ENCODE results near the gene ANO7.
A peak's percentile ranks its signal among the peaks of the same experiment; 100 is the strongest.

ANO7 gene, protein sequence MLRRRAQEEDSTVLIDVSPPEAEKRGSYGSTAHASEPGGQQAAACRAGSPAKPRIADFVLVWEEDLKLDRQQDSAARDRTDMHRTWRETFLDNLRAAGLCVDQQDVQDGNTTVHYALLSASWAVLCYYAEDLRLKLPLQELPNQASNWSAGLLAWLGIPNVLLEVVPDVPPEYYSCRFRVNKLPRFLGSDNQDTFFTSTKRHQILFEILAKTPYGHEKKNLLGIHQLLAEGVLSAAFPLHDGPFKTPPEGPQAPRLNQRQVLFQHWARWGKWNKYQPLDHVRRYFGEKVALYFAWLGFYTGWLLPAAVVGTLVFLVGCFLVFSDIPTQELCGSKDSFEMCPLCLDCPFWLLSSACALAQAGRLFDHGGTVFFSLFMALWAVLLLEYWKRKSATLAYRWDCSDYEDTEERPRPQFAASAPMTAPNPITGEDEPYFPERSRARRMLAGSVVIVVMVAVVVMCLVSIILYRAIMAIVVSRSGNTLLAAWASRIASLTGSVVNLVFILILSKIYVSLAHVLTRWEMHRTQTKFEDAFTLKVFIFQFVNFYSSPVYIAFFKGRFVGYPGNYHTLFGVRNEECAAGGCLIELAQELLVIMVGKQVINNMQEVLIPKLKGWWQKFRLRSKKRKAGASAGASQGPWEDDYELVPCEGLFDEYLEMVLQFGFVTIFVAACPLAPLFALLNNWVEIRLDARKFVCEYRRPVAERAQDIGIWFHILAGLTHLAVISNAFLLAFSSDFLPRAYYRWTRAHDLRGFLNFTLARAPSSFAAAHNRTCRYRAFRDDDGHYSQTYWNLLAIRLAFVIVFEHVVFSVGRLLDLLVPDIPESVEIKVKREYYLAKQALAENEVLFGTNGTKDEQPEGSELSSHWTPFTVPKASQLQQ

DNA sequence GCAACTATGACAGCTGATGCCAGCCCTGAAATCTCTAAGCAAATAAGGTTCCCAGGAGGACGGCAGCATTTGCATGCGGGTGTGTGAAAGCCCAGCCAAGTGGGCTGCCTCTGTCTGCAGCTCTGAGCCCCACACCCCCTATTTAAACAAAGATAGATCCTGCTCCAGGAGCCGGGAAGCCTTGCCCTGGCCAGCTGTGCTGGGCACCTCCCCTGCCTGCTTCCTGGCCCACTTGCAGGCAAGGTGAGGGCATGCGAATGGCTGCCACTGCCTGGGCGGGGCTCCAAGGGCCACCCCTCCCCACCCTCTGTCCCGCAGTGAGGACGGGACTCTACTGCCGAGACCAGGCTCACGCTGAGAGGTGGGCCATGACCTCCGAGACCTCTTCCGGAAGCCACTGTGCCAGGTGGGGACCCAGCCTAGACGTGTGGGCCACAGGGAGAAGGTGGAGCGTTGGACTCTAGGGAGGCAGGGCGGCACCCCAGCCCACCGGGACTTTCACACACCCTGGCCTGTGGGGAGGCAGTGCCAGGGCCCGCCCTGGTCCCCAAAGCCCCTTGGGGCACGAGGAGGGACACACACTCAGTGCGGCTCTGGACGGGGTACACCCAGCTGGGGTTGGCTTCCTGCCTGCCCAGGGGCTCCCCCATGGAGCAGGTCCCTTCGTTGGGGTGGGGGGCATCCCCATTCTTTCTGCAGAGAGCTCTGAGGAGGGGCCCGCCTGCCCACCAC is at the start of gene ANO7:
Gene ANO7 (plus strand): TSS at position 317 of the 732 bp plus-strand sequence. CDS start 1,387 bp downstream, outside the sequence.
- no peak for DNase-seq (ENCODE audit: low read depth)

DNA sequence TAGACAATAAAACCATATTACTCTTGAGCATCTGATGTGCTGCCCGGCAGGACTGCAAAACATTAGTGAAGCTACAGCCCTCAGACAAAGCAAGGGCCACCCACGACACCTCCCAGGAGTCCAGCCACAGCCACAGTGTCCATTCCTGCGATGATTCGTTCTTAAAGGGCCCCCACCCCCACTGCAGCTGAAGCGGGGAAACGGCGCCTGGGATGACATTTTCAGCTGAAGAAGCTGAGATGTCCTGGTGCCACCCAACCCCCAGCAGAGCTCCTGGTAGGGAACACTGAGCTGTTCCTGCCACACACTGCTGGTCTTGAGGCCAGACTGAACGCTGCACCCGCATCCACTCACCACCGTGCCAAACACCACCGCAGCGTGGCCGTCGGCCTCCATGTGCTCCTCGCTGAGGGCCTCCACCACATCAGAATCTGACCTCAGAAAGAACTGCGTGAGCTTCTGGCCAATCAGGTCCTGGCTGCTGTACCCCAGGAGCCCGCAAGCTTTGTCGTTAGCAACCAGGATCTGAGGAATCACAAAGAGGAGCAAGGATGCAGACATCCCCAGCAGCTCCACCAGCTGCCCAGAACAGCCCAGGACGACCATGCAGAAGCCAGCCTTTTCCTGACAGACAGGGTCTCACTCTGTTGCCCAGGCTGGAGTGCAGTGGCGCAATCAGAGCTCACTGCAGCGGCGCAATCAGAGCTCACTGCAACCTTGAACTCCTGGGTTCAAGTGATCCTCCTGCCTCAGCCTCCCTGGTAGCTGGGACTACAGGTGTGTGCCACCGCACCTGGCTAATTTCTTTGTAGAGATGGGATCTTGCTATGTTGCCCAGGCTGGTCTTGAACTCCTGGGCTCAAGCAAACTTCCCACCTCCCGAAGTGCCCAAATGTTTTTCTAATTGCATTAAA is 48.7 kb upstream of the ANO7 start:
- no peak for DNase-seq (ENCODE audit: low read depth)

DNA sequence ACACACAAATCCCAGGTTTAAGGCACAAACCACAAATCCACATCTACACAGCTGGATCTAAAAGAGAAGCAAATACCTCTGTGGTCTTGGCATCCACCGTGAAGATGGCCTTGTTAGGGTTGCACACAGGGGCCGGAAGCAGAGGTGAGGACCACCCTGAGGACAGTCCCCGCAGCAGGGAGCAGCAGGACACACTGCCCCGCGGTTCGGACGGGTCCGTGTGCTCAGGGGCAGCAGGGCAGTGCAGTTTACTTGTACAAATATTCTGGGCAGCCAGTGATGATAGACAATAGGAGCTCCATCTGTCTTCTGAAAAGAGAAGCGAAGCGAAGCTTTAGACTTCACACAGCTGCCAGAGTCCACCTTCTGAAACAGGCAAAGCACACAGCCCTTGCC is 48.0 kb upstream of the ANO7 start:
- no peak for DNase-seq (ENCODE audit: low read depth)

DNA sequence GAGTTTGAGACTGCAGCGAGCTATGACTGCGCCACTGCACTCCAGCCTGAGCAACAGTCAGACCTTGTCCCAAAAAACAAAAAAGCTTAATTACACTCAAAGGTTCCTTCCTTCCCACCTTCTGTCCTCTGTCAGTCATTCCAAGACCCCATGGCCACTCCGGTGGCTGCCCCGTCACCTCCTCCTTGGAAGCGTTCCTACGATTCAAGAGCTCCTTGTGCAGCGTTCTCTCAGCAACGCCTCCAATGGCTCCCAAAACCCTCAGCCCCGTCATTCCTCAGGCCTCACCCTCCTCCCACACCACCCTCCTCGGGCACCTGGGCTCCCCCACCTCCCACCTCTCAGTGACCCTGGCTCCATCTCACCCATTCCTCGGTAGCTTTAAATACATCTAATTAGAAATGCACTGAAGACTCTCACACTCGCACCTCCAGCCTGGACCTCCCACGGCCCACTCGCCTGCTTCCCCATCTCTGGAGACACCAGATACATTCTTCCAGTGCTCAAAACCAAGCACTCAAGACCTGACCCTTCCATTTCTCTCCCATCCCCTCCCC is 47.2 kb upstream of the ANO7 start:
- no peak for DNase-seq (ENCODE audit: low read depth)

DNA sequence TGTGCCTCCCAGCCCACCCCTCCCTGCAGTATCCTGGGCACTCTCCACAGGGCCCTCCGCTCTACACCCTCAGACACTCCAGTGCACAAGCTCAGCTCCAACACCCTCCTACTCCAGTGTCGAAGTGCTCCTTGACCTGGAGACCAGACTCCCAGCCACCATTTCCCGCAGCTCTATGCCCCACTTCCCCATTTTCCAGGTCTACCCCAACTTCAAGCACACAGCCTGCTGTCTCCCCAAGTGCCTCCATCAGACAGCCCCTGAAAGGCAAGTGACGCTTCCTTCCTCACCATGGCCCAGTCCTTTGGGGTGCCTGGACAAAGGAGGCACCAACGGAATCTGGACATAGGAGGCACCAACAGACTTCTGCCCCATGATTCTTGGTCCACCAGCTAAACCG is 46.4 kb upstream of the ANO7 start:
- no peak for DNase-seq (ENCODE audit: low read depth)

DNA sequence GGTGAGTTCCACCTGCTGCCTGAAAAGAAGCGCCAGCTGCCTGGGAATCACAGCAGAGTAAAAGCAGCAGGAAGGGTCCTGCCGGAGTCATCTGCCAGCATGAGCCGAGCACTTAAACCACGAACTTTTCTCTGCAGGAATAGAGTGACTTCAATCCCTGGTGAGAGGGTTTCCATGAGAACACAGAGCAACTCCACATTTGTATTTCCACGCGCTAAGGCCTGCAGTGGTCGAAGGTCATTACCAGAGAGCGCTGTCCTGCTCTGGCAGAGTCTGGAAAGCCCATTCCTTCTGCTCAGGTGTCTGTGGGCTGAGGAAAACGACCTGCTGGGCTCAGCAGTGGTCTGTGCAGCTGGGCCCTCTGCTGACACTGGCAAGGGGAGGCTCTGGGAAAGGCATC is 45.9 kb upstream of the ANO7 start:
- no peak for DNase-seq (ENCODE audit: low read depth)

DNA sequence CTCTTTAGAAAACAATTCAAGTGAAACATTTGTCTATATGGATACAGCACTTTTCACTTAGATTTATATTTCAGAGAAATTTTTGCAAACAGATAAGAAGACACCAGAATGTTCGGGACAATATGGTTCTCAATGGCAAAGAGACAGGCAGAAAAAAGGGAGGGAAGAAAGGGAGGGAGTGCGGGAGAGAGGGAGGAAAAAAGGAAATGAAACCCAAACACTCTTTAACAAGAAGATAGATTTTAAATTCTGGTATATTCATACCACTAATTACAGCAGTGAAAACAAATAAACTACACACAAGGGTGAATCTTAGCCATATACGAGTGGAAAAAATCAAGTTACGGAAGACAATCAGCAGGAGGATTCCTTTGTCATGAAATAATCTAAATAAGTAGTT is 42.2 kb upstream of the ANO7 start:
- no peak for DNase-seq (ENCODE audit: low read depth)

DNA sequence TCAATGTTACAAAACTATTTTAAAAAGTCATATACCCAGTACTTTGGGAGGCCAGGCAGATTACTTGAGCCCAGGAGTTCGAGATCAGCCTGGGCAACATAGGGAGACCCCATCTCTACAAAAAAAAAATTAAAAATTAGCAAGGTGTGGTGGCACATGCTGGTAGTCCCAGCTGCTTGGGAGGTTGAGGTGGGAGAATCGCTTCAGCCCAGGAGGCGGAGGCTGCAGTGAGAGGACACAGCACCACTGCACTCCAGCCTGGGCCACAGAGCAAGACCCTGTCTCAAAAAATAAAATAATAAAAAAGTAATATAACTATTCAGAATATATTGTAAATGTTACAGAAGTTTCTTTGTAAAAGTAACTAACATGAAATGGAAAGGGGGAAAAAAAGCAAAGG is 41.1 kb upstream of the ANO7 start:
- no peak for DNase-seq (ENCODE audit: low read depth)

DNA sequence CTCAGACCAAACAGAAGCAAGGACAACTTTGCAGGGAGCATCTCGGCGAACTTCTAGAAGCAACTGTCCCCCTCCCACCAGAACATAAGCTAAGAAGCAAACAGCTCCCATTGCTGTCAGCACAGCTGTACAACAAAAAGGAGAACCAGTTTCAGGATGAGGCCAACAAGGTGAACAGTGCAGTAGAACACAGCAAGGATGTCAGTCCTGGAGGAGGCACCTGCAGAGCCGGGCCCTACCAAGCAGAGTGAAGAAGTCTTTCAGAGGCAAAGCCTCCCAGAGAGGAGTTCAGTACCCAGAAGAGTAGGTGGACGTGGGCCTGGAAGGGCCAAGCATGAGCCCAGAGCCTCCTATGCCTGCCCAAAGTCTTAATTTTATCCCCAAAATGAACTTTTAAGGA is 40.2 kb upstream of the ANO7 start:
- DNase-seq (ENCODE audit: low read depth), result no peak

DNA sequence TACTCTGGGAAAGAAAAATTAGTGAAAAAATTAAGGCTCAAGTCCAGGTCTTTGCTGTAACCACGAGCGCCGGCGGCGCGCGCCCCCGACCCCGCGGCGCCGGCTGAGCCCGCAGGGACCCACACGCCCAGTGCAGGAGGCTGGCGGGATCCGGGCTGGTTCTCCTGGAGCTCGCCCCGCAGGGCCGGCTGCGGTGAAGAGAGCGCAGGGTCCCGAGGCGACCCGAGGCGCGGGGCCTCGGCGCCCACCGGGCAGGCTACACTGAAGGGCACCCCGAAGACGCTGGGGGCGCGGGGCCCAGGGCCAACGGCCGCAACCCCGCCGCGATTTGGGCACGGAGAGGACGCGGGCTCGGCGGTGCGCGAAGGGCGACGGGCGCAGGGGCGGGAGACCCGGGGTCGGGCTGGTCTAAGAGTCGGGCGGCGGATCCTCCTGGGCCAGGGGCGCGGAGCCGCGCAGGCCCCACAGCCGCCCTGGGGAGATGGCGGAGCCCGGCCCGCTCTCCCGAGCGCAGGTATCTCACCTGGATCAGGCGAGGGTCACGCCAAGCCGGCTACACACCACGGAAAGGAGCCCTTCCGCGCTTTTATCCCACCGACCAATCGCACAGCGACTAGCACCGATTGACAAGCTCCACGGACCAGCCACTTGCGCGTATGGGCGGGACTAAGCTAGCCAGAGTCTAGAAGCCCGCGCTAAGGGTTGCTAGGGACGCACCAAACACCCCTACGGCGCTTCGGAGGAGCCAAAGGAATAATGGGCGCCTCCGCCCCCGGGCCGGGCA is 39.4 kb upstream of the ANO7 start, which contains the start of gene PASK:
Gene PASK (minus strand): TSS at position 582 of the 784 bp plus-strand sequence. CDS start 6,440 bp downstream, outside the sequence.
- peak; percentile 87 for DNase-seq (ENCODE audit: low read depth)

DNA sequence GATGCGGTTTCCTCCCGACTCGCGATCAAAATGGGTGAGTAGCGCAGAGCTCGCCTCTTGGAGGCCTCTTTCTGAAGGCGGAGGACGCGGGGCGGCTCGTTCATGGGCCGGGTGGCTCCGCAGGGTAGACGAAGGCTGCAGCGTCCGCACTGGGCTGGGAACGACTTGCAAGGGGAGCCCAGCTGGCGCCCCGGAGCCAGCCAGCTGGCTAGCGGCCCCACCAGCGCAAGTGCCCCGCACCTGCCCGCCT is 38.9 kb upstream of the ANO7 start:
- no peak for DNase-seq (ENCODE audit: low read depth)

DNA sequence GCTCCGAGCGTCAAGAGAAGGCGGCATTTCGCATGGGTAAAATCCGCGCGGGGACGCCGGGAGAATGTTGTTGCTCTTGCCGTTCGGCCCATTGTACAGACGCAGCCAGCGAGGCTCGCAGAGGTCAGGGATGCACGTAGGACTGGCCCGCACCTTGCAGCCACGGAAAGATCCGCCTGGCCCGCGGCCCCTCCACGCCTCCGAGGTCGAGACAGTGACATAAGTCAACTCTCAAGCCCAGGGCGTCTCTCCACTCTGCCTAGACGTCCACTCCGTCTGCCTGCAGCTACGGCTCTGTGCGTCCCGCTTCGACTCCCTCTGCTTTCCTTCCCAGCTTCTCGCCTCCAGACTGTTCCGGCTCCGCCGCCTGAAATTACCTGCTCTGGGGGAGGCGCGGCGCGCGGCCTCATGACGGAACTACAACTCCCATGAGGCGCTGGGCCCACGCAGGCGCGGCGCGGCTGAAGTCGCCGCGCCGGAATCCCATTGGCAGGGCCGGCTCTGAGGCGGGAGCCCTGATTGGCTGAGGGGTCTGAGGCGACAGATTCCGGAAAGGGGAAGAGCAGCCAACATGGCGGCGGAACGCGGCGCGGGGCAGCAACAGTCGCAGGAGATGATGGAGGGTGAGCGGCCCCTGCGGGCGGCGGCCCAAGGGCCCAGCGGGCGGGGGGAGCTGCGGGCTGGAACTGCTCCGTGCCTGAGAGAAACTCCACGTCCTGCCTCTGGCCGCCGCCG is 38.4 kb upstream of the ANO7 start, which contains the start of gene PPP1R7:
Gene PPP1R7 (plus strand): TSS at position 543 of the 735 bp plus-strand sequence. CDS start 29 bp downstream, at position 572.
- DNase-seq (ENCODE audit: low read depth), result peak; percentile 89

DNA sequence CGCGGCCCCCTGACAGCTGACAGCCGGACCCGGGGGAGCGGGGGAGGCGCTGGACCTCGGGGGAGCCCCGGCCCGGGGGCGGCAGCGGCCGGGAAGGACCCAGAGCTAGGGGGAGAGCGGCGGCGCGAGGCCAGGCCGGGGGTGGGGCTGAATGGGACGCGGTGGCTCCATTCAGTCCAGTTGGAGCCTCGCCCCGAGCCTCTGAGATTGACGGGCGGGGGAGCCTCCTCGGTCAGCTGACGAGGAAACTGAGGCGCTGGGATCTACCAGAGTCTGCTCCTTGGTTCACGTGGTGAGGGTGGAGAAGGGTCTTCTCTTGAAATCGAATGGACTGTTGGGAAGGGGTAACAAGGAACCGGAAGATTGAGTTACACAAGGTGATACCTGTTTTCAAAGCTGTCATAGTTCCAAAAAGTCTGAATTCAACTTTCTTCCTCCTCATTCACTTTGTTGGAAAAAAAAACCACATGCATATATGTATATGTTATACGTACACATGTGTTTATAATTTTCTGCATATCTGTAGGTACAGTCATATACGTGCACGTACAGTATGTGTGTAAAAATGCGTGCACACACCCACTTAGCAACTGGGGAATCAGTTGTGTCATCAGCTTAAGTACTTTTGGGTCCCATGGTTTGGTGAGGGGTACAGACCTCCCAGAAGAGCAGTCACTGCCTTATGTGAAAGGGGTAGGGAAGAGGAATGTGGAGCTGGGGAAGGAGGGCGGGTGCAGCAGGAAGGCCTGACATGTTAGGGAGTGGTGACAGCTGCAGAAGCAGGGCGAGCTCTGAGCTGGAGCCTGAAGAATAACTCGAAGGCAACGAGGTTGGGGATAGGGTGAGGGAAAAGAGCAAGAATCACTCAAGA is 37.6 kb upstream of the ANO7 start:
- no peak for DNase-seq (ENCODE audit: low read depth)

DNA sequence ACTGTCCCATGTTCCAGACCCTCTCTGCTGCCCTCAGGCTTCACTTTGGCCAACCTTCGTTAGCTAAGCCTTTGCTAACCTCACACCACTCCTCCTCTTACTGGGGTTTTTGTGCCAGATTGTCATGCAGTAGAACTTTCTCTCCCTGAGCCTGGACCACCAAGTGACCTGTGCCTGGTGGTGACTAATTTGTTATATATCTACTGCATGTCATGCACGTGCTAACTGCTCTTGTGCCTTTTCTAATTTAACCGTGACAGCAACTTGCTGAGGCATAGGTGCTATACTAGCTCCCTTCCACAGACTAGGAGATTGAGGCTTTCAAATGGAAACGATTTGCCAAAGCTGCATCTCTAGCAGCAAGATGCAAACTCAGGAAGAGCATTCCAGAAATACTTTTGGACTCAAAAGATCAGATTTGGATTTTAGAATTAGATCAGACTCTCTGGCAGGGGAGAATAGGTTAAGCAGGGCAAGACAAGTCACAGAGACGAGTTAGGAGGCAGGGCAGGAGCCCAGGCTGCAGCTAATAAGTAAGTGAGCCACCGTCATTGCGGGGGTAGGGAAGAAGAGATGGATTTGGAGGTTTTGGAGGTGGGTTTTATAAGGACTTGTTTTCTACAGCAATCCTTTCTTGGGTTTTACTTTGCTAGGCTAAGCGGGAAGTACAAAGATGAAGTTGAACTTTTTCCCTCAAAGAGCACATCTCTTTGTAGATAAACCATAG is 36.4 kb upstream of the ANO7 start:
- no peak for DNase-seq (ENCODE audit: low read depth)

DNA sequence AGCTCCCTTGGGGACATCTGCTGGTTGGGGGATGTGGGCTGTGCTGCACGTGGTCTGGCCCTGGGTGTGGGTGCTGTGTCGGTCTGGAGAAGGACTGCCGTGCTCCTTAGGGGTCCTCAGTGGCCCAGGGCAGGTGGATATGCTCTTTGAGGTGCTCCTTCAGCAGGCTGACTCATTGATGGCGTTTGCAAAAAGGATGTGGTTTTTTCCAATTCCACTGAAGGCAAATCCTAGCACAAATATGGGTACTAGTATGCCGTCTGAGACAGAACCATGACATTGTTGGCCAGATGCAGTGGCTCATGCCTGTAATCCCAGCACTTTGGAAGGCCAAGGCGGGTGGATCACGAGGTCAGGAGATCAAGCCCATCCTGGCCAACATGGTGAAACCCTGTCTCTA is 34.9 kb upstream of the ANO7 start:
- DNase-seq (ENCODE audit: low read depth), result no peak

DNA sequence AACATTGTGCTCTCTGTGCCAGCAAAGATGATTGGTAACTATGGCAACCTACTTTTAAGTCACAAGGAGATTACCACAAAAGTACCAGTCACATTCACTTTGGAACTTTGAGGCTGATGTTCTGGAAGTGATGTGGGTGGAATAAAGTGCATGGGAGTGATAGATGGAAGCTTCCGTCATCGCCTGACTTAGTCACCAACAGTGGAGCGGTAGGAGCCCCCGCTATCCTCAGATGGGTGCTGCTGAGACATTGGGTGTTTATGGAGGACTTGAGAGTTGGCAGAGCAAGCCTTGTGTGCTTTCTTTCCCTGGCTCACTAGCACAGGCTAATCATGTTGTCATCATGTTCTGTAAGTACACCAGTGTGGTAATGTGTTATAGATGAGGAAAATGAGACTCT is 33.6 kb upstream of the ANO7 start:
- no peak for DNase-seq (ENCODE audit: low read depth)

DNA sequence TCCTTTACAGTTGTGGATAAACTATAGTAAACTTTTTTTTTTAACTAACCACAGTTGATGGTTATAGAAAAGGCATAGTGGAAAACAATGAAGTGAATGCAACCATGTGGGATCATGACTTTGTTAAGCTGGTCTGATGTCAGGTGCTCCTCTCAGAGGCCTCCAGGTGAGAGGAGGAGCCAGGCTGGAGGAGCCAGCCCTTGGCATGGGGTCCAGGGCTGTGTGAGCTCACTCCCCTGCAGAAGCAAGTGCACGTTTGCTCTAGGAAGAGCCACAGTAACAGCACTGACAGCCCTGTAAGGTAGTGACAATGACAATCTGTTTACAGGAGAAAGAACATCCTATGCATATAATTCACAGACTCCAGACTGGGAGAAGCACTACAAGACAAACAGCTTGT is 32.5 kb upstream of the ANO7 start:
- DNase-seq (ENCODE audit: low read depth), result no peak

DNA sequence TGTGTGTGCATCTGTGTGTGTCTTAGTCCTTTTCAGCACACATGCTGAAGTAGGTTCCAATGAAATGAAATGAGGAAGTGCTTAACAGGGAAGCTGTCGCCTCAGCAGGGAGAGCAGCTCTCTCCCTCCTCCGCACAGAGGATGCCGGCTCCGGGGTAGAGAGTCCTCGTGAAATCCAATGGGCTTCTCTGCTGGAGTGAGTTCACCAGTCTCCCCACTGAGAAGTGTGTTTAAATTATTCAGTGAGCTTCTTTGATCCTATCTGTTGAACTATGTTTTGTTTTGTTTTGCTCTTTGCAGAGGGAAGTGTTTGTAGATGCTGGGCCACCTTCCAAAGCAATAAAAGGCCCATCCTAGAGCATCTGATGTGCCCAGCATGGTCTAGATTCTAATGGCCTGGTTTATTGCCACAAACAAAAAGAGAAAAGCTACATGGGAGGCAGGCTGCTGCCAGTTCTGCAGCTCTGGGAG is 31.5 kb upstream of the ANO7 start:
- DNase-seq (ENCODE audit: low read depth), result no peak

Measured in activated T-cell treated with anti-CD3 and anti-CD28 coated beads for 1 hour (primary cell).